ENCODE data around the gene PLCB3. TPM values are rescaled to one million over a fixed set of nuclear protein-coding genes. Genes with fewer than 3 reads are reported as not detected.

PLCB3 gene
- total and polyA plus RNA-seq, 2 donors (not counting 3 experiments of a cell fraction or from before 2014, with no cell fraction given): 32.3 to 61.1 TPM

DNA sequence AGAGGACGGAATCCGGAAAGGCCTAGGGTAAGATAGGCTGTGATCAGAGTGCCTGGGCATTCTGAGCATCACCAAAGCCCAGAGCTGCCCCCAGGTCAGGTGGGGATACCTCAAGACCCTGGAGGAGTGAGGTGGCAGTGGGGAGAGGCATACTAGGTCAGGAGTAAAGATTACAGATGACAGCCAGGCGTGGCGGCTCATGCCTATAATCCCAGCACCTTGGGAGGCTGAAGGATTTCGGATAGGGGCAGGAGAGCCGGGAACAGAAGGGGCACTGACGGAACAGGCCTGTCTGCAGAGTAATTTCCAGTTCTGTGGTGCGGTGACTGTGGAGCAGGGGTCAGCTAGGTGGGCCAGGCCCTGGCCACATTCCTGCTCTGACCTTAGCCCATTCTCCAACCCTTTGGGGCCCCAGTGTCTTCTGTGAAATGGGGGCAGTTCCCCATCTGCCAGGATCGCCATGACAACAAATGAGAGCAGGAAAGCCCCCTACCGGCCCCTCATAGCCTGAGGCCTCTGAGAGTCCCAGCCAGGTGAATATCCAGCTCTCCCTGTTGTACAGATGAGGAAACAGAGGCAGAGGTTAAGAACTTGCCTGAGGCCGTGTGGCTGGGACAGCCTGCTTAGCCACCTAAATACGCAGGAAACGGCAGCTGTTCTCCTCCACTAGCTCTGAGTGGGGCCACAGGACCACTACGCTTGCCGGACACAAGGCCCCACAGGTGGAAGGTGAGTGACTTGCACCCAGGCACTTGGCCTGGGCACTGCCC lies 23.9 kb downstream of the PLCB3 start:
- Histone ChIP-seq H3K9ac (replicated peaks; ENCODE audit: extremely low read depth, insufficient read depth, low read length) (no peak overlapping the region), H3K27ac (ENCODE audit: insufficient read depth, low read depth, low read length) (no peak overlapping the region), H3K27me3 (ENCODE audit: control insufficient read depth in 2 of 2, insufficient read depth in 2 of 2, low read length in 2 of 2) (no peaks in the 10 kb centered on the region), H3K4me1 (ENCODE audit: control insufficient read depth, extremely low read depth, insufficient read depth, low read length) (peaks cover 4% of the 10 kb centered on the region), H3K79me2 (ENCODE audit: control insufficient read depth, insufficient read depth, low read length) (no peaks in the 10 kb centered on the region), H4K20me1 (replicated peaks; ENCODE audit: control insufficient read depth, extremely low read depth, insufficient read depth, low read length) (no peaks in the 10 kb centered on the region), H2AFZ (ENCODE audit: low read depth, low read length) (no peak overlapping the region), H3K4me2 (ENCODE audit: insufficient read depth, low read length) (no peak overlapping the region), H3K36me3 (ENCODE audit: control insufficient read depth in 2 of 2, extremely low read depth in 1 of 2, insufficient read depth in 2 of 2, low read length in 2 of 2) (peaks cover 2 to 16% of the 10 kb centered on the region in 2 experiments), H3K9me1 (replicated peaks; ENCODE audit: control insufficient read depth, extremely low read depth, insufficient read depth, low read length) (no peaks in the 10 kb centered on the region), H3K4me3 (replicated peaks in 1 of 3; ENCODE audit: insufficient read depth in 1 of 3, low read depth in 1 of 3, low read length in 3 of 3) (no peak overlapping the region), H3K9me3 (replicated peaks; ENCODE audit: control insufficient read depth, insufficient read depth, low read length) (no peaks in the 10 kb centered on the region)
- dilution Hi-C loops (cut with MboI; ENCODE audit: extremely low pct_ligation_motif_present, low sequenced_read_pairs): no loop called here
- FAIRE-seq (no peak), DNase-seq (ENCODE audit: low read depth, low spot score) (no peak)
- ChIA-PET POLR2A (no interaction called here), CTCF (interaction anchor here (1.3 to 4.4 kb wide), 2 partner anchors 26 to 80 kb away, joined by 3 to 20 read pairs; partner anchors contain the start of gene CATSPERZ)
- no TSS peak for BruUV-seq (replicated peaks)
- intact Hi-C loops (cut with micrococcal nuclease): no loop called here
- TF ChIP-seq FOS (IDR thresholded peaks at IDR 0.05; ENCODE audit: borderline replicate concordance, insufficient read depth, low read length): no peak

DNA sequence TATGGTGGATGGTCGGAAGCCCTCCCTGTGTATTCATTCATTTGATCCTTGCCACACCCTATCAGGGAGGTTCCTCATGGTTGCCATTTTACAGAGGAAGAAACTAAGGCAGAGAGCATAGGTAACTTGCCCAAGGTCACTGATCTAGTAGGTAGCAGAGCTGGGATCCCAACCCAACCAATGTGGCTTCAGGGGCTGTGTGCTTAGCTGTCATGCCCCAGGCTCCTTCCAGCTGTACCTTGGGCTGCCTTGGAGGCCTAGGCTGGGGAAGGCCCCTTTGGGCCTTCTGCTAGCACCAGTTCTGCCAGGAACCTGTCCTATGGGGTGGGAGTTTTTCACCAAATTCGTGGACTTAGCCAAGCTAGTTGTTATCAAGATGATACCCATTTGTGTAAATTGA lies 24.5 kb downstream of the PLCB3 start:
- TF ChIP-seq EZH2 (IDR thresholded peaks at IDR 0.05; ENCODE audit: borderline replicate concordance, low read depth, low read length, severe bottlenecking) (no peak), MYC (IDR thresholded peaks at IDR 0.05; ENCODE audit: low read depth, low read length) (no peak), GATA2 (IDR thresholded peaks at IDR 0.05; ENCODE audit: insufficient read depth, insufficient read length, low read depth, low read length) (no peak), POLR2AphosphoS5 (IDR thresholded peaks at IDR 0.05; ENCODE audit: insufficient read depth, low read depth, low read length) (no peak), JUN (IDR thresholded peaks at IDR 0.05; ENCODE audit: borderline replicate concordance, insufficient read depth, insufficient read length, low read depth) (no peak), FOS (IDR thresholded peaks at IDR 0.05; ENCODE audit: borderline replicate concordance, insufficient read depth, low read length) (no peak), POLR2A (IDR thresholded peaks at IDR 0.05; ENCODE audit: low read depth, low read length) (no peak)
- TF ChIP-seq, protein P1, sequence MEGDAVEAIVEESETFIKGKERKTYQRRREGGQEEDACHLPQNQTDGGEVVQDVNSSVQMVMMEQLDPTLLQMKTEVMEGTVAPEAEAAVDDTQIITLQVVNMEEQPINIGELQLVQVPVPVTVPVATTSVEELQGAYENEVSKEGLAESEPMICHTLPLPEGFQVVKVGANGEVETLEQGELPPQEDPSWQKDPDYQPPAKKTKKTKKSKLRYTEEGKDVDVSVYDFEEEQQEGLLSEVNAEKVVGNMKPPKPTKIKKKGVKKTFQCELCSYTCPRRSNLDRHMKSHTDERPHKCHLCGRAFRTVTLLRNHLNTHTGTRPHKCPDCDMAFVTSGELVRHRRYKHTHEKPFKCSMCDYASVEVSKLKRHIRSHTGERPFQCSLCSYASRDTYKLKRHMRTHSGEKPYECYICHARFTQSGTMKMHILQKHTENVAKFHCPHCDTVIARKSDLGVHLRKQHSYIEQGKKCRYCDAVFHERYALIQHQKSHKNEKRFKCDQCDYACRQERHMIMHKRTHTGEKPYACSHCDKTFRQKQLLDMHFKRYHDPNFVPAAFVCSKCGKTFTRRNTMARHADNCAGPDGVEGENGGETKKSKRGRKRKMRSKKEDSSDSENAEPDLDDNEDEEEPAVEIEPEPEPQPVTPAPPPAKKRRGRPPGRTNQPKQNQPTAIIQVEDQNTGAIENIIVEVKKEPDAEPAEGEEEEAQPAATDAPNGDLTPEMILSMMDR (IDR thresholded peaks at IDR 0.05; ENCODE audit: extremely low read depth in 1 of 2, insufficient read depth in 1 of 2, low read depth in 1 of 2, low read length in 2 of 2): no peak
- TF ChIP-seq, protein P2, sequence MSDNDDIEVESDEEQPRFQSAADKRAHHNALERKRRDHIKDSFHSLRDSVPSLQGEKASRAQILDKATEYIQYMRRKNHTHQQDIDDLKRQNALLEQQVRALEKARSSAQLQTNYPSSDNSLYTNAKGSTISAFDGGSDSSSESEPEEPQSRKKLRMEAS (IDR thresholded peaks at IDR 0.05; ENCODE audit: insufficient read depth, insufficient read length): no peak
- Histone ChIP-seq H3K79me2 (ENCODE audit: control insufficient read depth, insufficient read depth, low read length) (no peaks in the 10 kb centered on the region), H3K36me3 (ENCODE audit: control insufficient read depth in 2 of 2, extremely low read depth in 1 of 2, insufficient read depth in 2 of 2, low read length in 2 of 2) (peaks cover 2 to 16% of the 10 kb centered on the region in 2 experiments), H3K9me1 (replicated peaks; ENCODE audit: control insufficient read depth, extremely low read depth, insufficient read depth, low read length) (no peaks in the 10 kb centered on the region), H3K27ac (ENCODE audit: insufficient read depth, low read depth, low read length) (no peak overlapping the region), H4K20me1 (replicated peaks; ENCODE audit: control insufficient read depth, extremely low read depth, insufficient read depth, low read length) (no peaks in the 10 kb centered on the region), H3K27me3 (ENCODE audit: control insufficient read depth in 2 of 2, insufficient read depth in 2 of 2, low read length in 2 of 2) (no peaks in the 10 kb centered on the region), H3K9me3 (replicated peaks; ENCODE audit: control insufficient read depth, insufficient read depth, low read length) (no peaks in the 10 kb centered on the region), H3K4me1 (ENCODE audit: control insufficient read depth, extremely low read depth, insufficient read depth, low read length) (peaks cover 4% of the 10 kb centered on the region), H3K4me2 (ENCODE audit: insufficient read depth, low read length) (no peak overlapping the region), H2AFZ (ENCODE audit: low read depth, low read length) (no peak overlapping the region), H3K4me3 (replicated peaks in 1 of 3; ENCODE audit: insufficient read depth in 1 of 3, low read depth in 1 of 3, low read length in 3 of 3) (no peak overlapping the region), H3K9ac (replicated peaks; ENCODE audit: extremely low read depth, insufficient read depth, low read length) (no peak overlapping the region)
- CTCF ChIA-PET: interaction anchor here (1.3 to 4.4 kb wide), 2 partner anchors 25 to 79 kb away, joined by 3 to 20 read pairs; partner anchors contain the start of gene CATSPERZ
- DNase-seq (ENCODE audit: low read depth, low spot score) (no peak), FAIRE-seq (no peak)
- BruUV-seq (replicated peaks): no TSS peak
- dilution Hi-C loops (cut with MboI; ENCODE audit: extremely low pct_ligation_motif_present, low sequenced_read_pairs) (no loop called here), intact Hi-C loops (cut with micrococcal nuclease) (no loop called here)
- POLR2A ChIA-PET: no interaction called here

All from endothelial cell of umbilical vein (primary cell).